HepG2 (cell line): ENCODE results near the gene B3GAT3. TPM values are rescaled to one million over a fixed set of nuclear protein-coding genes. Genes with fewer than 3 reads are reported as not detected.
A peak's percentile ranks its signal among the peaks of the same experiment; 100 is the strongest.

ENCODE experiments used
- ATF7-NPFF ChIP-seq: sonication (generic); formaldehyde crosslinking; IDR thresholded peaks from 2 replicates; pipeline ENCODE4 v1.8.1; 2023; ENCODE audit warnings: mild to moderate bottlenecking, low read depth, missing genetic modification reagents, moderate library complexity
- CENPX ChIP-seq: sonication (generic); formaldehyde crosslinking; IDR thresholded peaks from 2 replicates; pipeline ENCODE4 v1.9.0; 2021; ENCODE audit warnings: mild to moderate bottlenecking, missing genetic modification reagents, moderate library complexity
- DMAP1 ChIP-seq: IDR thresholded peaks from 2 replicates; pipeline ENCODE4 v1.6.1; 2016
- ESRRA ChIP-seq: sonication (generic); formaldehyde crosslinking; IDR thresholded peaks from 2 replicates; pipeline ENCODE4 v1.5.1; 2020; ENCODE audit warnings: mild to moderate bottlenecking, low read depth, missing genetic modification reagents
- ETV5 ChIP-seq: IDR thresholded peaks from 2 replicates; pipeline ENCODE4 v1.6.1; 2018; ENCODE audit warnings: missing biosample characterization, missing genetic modification reagents, inconsistent platforms, borderline replicate concordance
- IRF1 ChIP-seq: sonication (generic); formaldehyde crosslinking; IDR thresholded peaks from 2 replicates; pipeline ENCODE4 v1.4.0; 2020; ENCODE audit warnings: low read depth, mild to moderate bottlenecking, missing genetic modification reagents
- MAX ChIP-seq: IDR thresholded peaks from 2 replicates; pipeline ENCODE4 v1.6.1; 2012; ENCODE audit warnings: inconsistent platforms
- MIXL1 ChIP-seq: IDR thresholded peaks from 2 replicates; pipeline ENCODE4 v1.6.1; 2016
- MXI1 ChIP-seq: IDR thresholded peaks from 3 replicates; pipeline ENCODE4 v1.6.1; 2012; ENCODE audit warnings: low read depth, low read length, inconsistent platforms, borderline replicate concordance
- RNF219 ChIP-seq: sonication (generic); formaldehyde crosslinking; IDR thresholded peaks from 2 replicates; pipeline ENCODE4 v1.5.0; 2020; ENCODE audit warnings: mild to moderate bottlenecking, missing genetic modification reagents
- SALL2 ChIP-seq: sonication (generic); formaldehyde crosslinking; IDR thresholded peaks from 2 replicates; pipeline ENCODE4 v1.8.1; 2023; ENCODE audit warnings: mild to moderate bottlenecking, missing genetic modification reagents, inconsistent platforms
- SRSF4 ChIP-seq: fragments of 200-400 bp; formaldehyde crosslinking; IDR thresholded peaks from one replicate; pipeline ENCODE4 v1.6.1; 2018; ENCODE audit warnings: mild to moderate bottlenecking, low read depth, low read length, moderate library complexity; ENCODE audit not compliant: poor library complexity, severe bottlenecking
- THYN1 ChIP-seq: sonication (generic); formaldehyde crosslinking; IDR thresholded peaks from 2 replicates; pipeline ENCODE4 v1.8.1; 2023; ENCODE audit warnings: low read depth, mild to moderate bottlenecking, moderate library complexity, missing genetic modification reagents, borderline replicate concordance
- TOE1 ChIP-seq: sonication (generic); formaldehyde crosslinking; IDR thresholded peaks from 2 replicates; pipeline ENCODE4 v1.4.0; 2020; ENCODE audit warnings: mild to moderate bottlenecking, missing genetic modification reagents
- ZBTB8A ChIP-seq: sonication (generic); formaldehyde crosslinking; IDR thresholded peaks from 2 replicates; pipeline ENCODE4 v1.4.0; 2020; ENCODE audit warnings: mild to moderate bottlenecking, low read depth, missing genetic modification reagents, borderline replicate concordance
- ZC3H4 ChIP-seq: sonication (generic); formaldehyde crosslinking; IDR thresholded peaks from 2 replicates; pipeline ENCODE4 v1.4.0; 2020; ENCODE audit warnings: missing genetic modification reagents, borderline replicate concordance
- ZFP82 ChIP-seq: sonication (generic); formaldehyde crosslinking; IDR thresholded peaks from 2 replicates; pipeline ENCODE4 v1.5.1; 2020; ENCODE audit warnings: mild to moderate bottlenecking, missing genetic modification reagents, borderline replicate concordance
- ZNF414 ChIP-seq: sonication (generic); formaldehyde crosslinking; IDR thresholded peaks from 2 replicates; pipeline ENCODE4 v1.5.0; 2020; ENCODE audit warnings: missing genetic modification reagents
- ZNF546 ChIP-seq: sonication (generic); formaldehyde crosslinking; conservative IDR thresholded peaks from 2 replicates; pipeline ENCODE4 v1.8.1; 2023; ENCODE audit warnings: mild to moderate bottlenecking, missing genetic modification reagents
- ZNF674 ChIP-seq: sonication (generic); formaldehyde crosslinking; IDR thresholded peaks from 2 replicates; pipeline ENCODE4 v1.5.0; 2020; ENCODE audit warnings: low read depth, mild to moderate bottlenecking, missing genetic modification reagents
- ZNF678 ChIP-seq: sonication (generic); formaldehyde crosslinking; IDR thresholded peaks from 2 replicates; pipeline ENCODE4 v1.4.0; 2020; ENCODE audit warnings: mild to moderate bottlenecking, missing genetic modification reagents
- polyA plus RNA-seq, 8 experiments: library from polyadenylated mRNA; depleted of rRNA in 3 of 8; stranded (reverse) in 7 of 8; unstranded in 1 of 8; fragments of >200 nt; fragmentation: Illumina TruSeq in 4 of 8; extraction: Trizol in 4 of 8; gene quantifications; 2 replicates each; pipeline versions ENCODE4 v1.2.1 to v1.2.3, GENCODE V29; 2011 to 2016; ENCODE audit warnings: low read depth in 4 of 8, missing spikeins in 1 of 8, mixed read lengths in 1 of 8; ENCODE audit not compliant: insufficient read depth in 1 of 8
- total RNA-seq, 5 experiments: library from RNA; depleted of rRNA; stranded (reverse); fragments of >200 nt; fragmentation: Illumina TruSeq; extraction: Trizol; gene quantifications; 2 replicates each; pipeline ENCODE4 v1.2.3, GENCODE V29; 2016; ENCODE audit warnings: low read depth in 1 of 5
- TF ChIP-seq, protein P1 (sequence below): sonication (generic); formaldehyde crosslinking; IDR thresholded peaks from 2 replicates; pipeline ENCODE4 v1.5.0; 2020; ENCODE audit warnings: mild to moderate bottlenecking, missing genetic modification reagents

Gene B3GAT3
- total and polyA plus RNA-seq, 2 of the 13 experiments (the other 11 are each of a cell fraction or from before 2014, with no cell fraction given) = 21.3 to 26.1 TPM

- peak; percentile 58; the same call in 1 of the 2 replicates for TF ChIP-seq ZNF546
- TF ChIP-seq ZBTB8A = no peak
- TF ChIP-seq, protein P1, sequence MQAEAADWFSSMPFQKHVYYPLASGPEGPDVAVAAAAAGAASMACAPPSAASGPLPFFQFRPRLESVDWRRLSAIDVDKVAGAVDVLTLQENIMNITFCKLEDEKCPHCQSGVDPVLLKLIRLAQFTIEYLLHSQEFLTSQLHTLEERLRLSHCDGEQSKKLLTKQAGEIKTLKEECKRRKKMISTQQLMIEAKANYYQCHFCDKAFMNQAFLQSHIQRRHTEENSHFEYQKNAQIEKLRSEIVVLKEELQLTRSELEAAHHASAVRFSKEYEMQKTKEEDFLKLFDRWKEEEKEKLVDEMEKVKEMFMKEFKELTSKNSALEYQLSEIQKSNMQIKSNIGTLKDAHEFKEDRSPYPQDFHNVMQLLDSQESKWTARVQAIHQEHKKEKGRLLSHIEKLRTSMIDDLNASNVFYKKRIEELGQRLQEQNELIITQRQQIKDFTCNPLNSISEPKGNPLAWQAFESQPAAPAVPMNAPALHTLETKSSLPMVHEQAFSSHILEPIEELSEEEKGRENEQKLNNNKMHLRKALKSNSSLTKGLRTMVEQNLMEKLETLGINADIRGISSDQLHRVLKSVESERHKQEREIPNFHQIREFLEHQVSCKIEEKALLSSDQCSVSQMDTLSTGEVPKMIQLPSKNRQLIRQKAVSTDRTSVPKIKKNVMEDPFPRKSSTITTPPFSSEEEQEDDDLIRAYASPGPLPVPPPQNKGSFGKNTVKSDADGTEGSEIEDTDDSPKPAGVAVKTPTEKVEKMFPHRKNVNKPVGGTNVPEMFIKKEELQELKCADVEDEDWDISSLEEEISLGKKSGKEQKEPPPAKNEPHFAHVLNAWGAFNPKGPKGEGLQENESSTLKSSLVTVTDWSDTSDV = peak; percentile 72; the same call in 1 of the 2 replicates
- peak; percentile 66 for TF ChIP-seq MAX
- no peak for TF ChIP-seq ZC3H4 (CRISPR knock-in tag)
- TF ChIP-seq RNF219 (CRISPR knock-in tag) = no peak
- TF ChIP-seq ETV5 = no peak
- no peak for TF ChIP-seq MIXL1
- no peak for TF ChIP-seq SRSF4
- TF ChIP-seq CENPX (CRISPR knock-in tag) = no peak
- peak; percentile 87; the same call in 1 of the 3 replicates for TF ChIP-seq MXI1
- peak; percentile 95 for TF ChIP-seq DMAP1 (CRISPR knock-in tag)
- peak; percentile 23; the same call in 1 of the 2 replicates for TF ChIP-seq ATF7-NPFF (CRISPR knock-in tag)
- no peak for TF ChIP-seq ZFP82
- no peak for TF ChIP-seq IRF1
- no peak for TF ChIP-seq THYN1 (CRISPR knock-in tag)
- no peak for TF ChIP-seq ZNF674 (CRISPR knock-in tag)
- TF ChIP-seq ESRRA (CRISPR knock-in tag) = no peak; the same call in 1 of the 2 replicates
- no peak for TF ChIP-seq ZNF678 (CRISPR knock-in tag)
- no peak for TF ChIP-seq TOE1 (CRISPR knock-in tag)
- TF ChIP-seq SALL2 (CRISPR knock-in tag) = no peak
- no peak for TF ChIP-seq ZNF414 (CRISPR knock-in tag)
Measured at GRCh38 chr11:62573592-62574362, 48.0 kb downstream of the B3GAT3 start, which contains the start of gene EEF1G (continued).
